IMR-90 (cell line): ENCODE data around the gene THSD1. TPM values are rescaled to one million over a fixed set of nuclear protein-coding genes. Genes with fewer than 3 reads are reported as not detected.
"Not testable (repeated sequence)": the region's sequence is repeated elsewhere in the genome, so short reads cannot be mapped to it uniquely, and the experiment has no call there.

Experiments
- ATAC-seq: fragments of 200-7000 bp; cut with Tn5 transposase; 2 replicates; pipeline ENCODE4 v1.9.1; 2020; ENCODE audit warnings: low read depth, mild to moderate bottlenecking, moderate library complexity
- BruUV-seq: library from RNA; stranded (reverse); fragments of 400-500 nt; replicated peaks from 2 replicates; lab custom pipeline; 2021; lab: Mats Ljungman, UMichigan
- CTCF ChIA-PET: fragments of 300-600 bp; formaldehyde crosslinking; extraction: SDS; loops from one replicate; lab custom pipeline; 2021; ENCODE audit warnings: antibody characterized with exemption; lab: Yijun Ruan, JAX
- POLR2A ChIA-PET: fragments of 300-600 bp; sonication (Branson Sonifier 250); formaldehyde crosslinking; loops from one replicate; lab custom pipeline; 2022; ENCODE audit warnings: antibody characterized with exemption; ENCODE audit not compliant: unreplicated experiment; lab: Charles Lee
- DNase-seq: peaks from one replicate; pipeline ENCODE4 v3.0.0; 2013
- H2AFZ ChIP-seq: replicated peaks from 2 replicates; pipeline ENCODE3; 2013; ENCODE audit warnings: low read length, mild to moderate bottlenecking; ENCODE audit not compliant: poor library complexity
- H2AK5ac ChIP-seq: 2 replicates; pipeline ENCODE4 v1.6.1; 2013; ENCODE audit warnings: low read depth, low read length, inconsistent platforms
- H2AK9ac ChIP-seq: replicated peaks from 2 replicates; pipeline ENCODE3; 2013; ENCODE audit warnings: mild to moderate bottlenecking, low read depth, low read length, moderate library complexity; ENCODE audit not compliant: poor library complexity
- H2BK120ac ChIP-seq: 2 replicates; pipeline ENCODE4 v1.6.1; 2013; ENCODE audit warnings: low read depth, low read length, inconsistent platforms
- H2BK15ac ChIP-seq: 3 replicates; pipeline ENCODE4 v1.6.1; 2013; ENCODE audit warnings: low read depth, low read length, inconsistent platforms
- H2BK20ac ChIP-seq: 2 replicates; pipeline ENCODE4 v1.6.1; 2013; ENCODE audit warnings: low read depth, mild to moderate bottlenecking, inconsistent platforms, low read length, moderate library complexity
- H2BK5ac ChIP-seq: 2 replicates; pipeline ENCODE4 v1.6.1; 2013; ENCODE audit warnings: mild to moderate bottlenecking, low read depth, low read length, inconsistent platforms; ENCODE audit not compliant: poor library complexity, severe bottlenecking
- H3K14ac ChIP-seq: replicated peaks from 2 replicates; pipeline ENCODE4 v1.6.1; 2013; ENCODE audit warnings: low read depth, low read length, inconsistent platforms
- H3K18ac ChIP-seq: 2 replicates; pipeline ENCODE4 v1.6.1; 2013; ENCODE audit warnings: low read depth, low read length, control low read depth
- H3K23ac ChIP-seq: 2 replicates; pipeline ENCODE4 v1.6.1; 2013; ENCODE audit warnings: low read depth, low read length, inconsistent platforms
- H3K27ac ChIP-seq: 2 replicates; pipeline ENCODE4 v1.5.1; 2013; ENCODE audit warnings: mild to moderate bottlenecking, control low read depth, low read length; ENCODE audit not compliant: insufficient read depth
- H3K27me3 ChIP-seq: 2 replicates; pipeline ENCODE4 v1.6.1; 2013; ENCODE audit warnings: low read length; ENCODE audit not compliant: control insufficient read depth, insufficient read depth
- H3K36me3 ChIP-seq: 2 replicates; pipeline ENCODE4 v1.6.1; 2013; ENCODE audit warnings: low read length, mixed read lengths; ENCODE audit not compliant: control insufficient read depth, insufficient read depth
- H3K4ac ChIP-seq: 2 replicates; pipeline ENCODE4 v1.6.1; 2013; ENCODE audit warnings: low read depth, low read length, inconsistent platforms
- H3K4me1 ChIP-seq: 2 replicates; pipeline ENCODE4 v1.6.1; 2013; ENCODE audit warnings: low read length, mixed read lengths; ENCODE audit not compliant: control insufficient read depth, insufficient read depth
- H3K4me2 ChIP-seq: 2 replicates; pipeline ENCODE4 v1.6.1; 2013; ENCODE audit warnings: low read depth, mild to moderate bottlenecking, control low read depth, low read length, moderate library complexity
- H3K4me3 ChIP-seq: 2 replicates; pipeline ENCODE4 v1.5.1; 2013; ENCODE audit warnings: low read depth, mild to moderate bottlenecking, control low read depth, low read length, moderate library complexity; ENCODE audit not compliant: insufficient read depth
- H3K56ac ChIP-seq: 2 replicates; pipeline ENCODE4 v1.6.1; 2013; ENCODE audit warnings: low read length, inconsistent platforms; ENCODE audit not compliant: insufficient read depth; ENCODE audit errors: extremely low read depth
- H3K79me1 ChIP-seq, 2 experiments: 2 replicates each; pipeline ENCODE4 v1.6.1; 2013; ENCODE audit warnings: low read length in 2 of 2, inconsistent platforms in 1 of 2, low read depth in 1 of 2
- H3K9ac ChIP-seq: 2 replicates; pipeline ENCODE4 v1.6.1; 2013; ENCODE audit warnings: low read depth, low read length, control low read depth
- H3K9me1 ChIP-seq: 2 replicates; pipeline ENCODE4 v1.6.1; 2013; ENCODE audit warnings: low read length, inconsistent platforms; ENCODE audit not compliant: insufficient read depth
- H3K9me3 ChIP-seq: 2 replicates; pipeline ENCODE4 v1.6.1; 2013; ENCODE audit warnings: low read length; ENCODE audit not compliant: control insufficient read depth, insufficient read depth
- H4K20me1 ChIP-seq: 2 replicates; pipeline ENCODE4 v1.6.1; 2013; ENCODE audit warnings: low read length, inconsistent platforms; ENCODE audit not compliant: insufficient read depth
- H4K5ac ChIP-seq: 2 replicates; pipeline ENCODE4 v1.6.1; 2013; ENCODE audit warnings: mild to moderate bottlenecking, low read depth, low read length, control low read depth
- H4K8ac ChIP-seq, 2 experiments: 2 replicates each; pipeline ENCODE4 v1.6.1; 2013; ENCODE audit warnings: low read depth in 2 of 2, low read length in 2 of 2, control low read depth in 1 of 2, inconsistent platforms in 1 of 2
- H4K91ac ChIP-seq: 2 replicates; pipeline ENCODE4 v1.6.1; 2013; ENCODE audit warnings: low read depth, low read length, inconsistent platforms; ENCODE audit not compliant: insufficient read depth
- CEBPB ChIP-seq: IDR thresholded peaks from 2 replicates; pipeline ENCODE4 v1.6.1; 2012; ENCODE audit warnings: low read depth, low read length, improper control_type of control experiment
- FOS ChIP-seq: fragments of 150-350 bp; IDR thresholded peaks from 2 replicates; pipeline ENCODE4 v1.6.1; 2016; ENCODE audit warnings: low read depth, low read length
- MXI1 ChIP-seq: IDR thresholded peaks from 2 replicates; pipeline ENCODE4 v1.6.1; 2012; ENCODE audit warnings: low read depth, mild to moderate bottlenecking, low read length, moderate library complexity, borderline replicate concordance
- NFE2L2 ChIP-seq: fragments of 150-350 bp; IDR thresholded peaks from 2 replicates; pipeline ENCODE4 v1.6.1; 2016; ENCODE audit warnings: low read depth, mild to moderate bottlenecking, low read length
- WGBS, 2 experiments: methylation state at CpG; one replicate each; pipeline versions ENCODE4 v1.1.5 to v1.1.7; 2013; ENCODE audit warnings: missing lambda C conversion rate in 2 of 2; ENCODE audit not compliant: insufficient read length in 1 of 2; ENCODE audit errors: extremely low coverage in 2 of 2; 5-methylcytosine and 5-hydroxymethylcytosine counted together
- dilution Hi-C: fragments of 300-500 bp; cut with HindIII; formaldehyde crosslinking; loops from one replicate; pipeline ENCODE4 v1.14.3; 2018; ENCODE audit warnings: low sequenced_read_pairs; ENCODE audit not compliant: unreplicated experiment
- in situ Hi-C: fragments of 300-500 bp; cut with MboI; formaldehyde crosslinking; loops from 3 replicates; pipeline ENCODE4 v1.14.3; 2019; ENCODE audit warnings: low sequenced_read_pairs, inconsistent platforms, mixed read lengths
- intact Hi-C: fragments of 100-400 bp; cut with micrococcal nuclease; formaldehyde crosslinking; loops from 2 replicates; pipeline ENCODE4 v1.10.0; 2022
- polyA plus RNA-seq, 3 experiments: library from polyadenylated mRNA; depleted of rRNA; stranded (reverse); fragments of >200 nt; gene quantifications; 2 replicates each; pipeline ENCODE4 v1.2.3, GENCODE V29; 2012; ENCODE audit warnings: low replicate concordance in 1 of 3
- total RNA-seq: library from RNA; depleted of rRNA; stranded (reverse); fragments of >200 nt; gene quantifications from 2 replicates; pipeline ENCODE4 v1.2.3, GENCODE V29; 2012
- TF ChIP-seq, protein P1 (sequence below): fragments of 150-350 bp; IDR thresholded peaks from 2 replicates; pipeline ENCODE4 v1.6.1; 2016; ENCODE audit warnings: low read depth, mild to moderate bottlenecking, low read length, moderate library complexity, borderline replicate concordance

THSD1 gene
- total and polyA plus RNA-seq, 2 of the 4 experiments (the other 2 are of a cell fraction) = 12.1 to 19.0 TPM

DNA sequence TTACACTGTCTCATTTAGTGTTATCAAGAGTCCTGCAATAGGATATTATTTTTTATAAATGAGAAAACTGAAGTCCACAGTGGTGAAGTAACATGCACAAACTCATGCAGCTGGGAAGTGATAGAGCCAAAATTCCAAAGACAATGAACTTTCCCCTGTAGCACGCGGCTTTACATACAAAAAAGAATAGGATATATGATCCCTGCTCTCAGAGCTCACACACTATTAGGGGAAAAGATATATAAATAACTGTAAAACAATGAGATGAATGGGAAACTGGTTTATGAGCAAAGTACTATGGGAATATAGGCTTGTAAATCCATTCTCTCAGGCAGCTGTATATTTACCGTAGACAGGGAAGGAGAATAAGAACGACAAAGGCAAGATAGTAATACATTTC lies 39.7 kb downstream of the THSD1 start:
- Histone ChIP-seq H3K79me1 (no peaks in the 10 kb centered on the region), H3K9ac (no peak overlapping the region), H2AK9ac (no peak overlapping the region), H3K36me3 (no peaks in the 10 kb centered on the region), H3K4me2 (no peak overlapping the region), H3K9me3 (no peaks in the 10 kb centered on the region), H2BK120ac (no peak overlapping the region), H3K27me3 (no peaks in the 10 kb centered on the region), H4K91ac (no peak overlapping the region), H2BK5ac (no peak overlapping the region), H2BK15ac (no peak overlapping the region), H3K14ac (no peak overlapping the region), H2BK20ac (no peak overlapping the region), H3K23ac (no peak overlapping the region), H3K4me1 (no peaks in the 10 kb centered on the region), H3K27ac (no peak overlapping the region), H4K20me1 (no peaks in the 10 kb centered on the region), H3K56ac (no peak overlapping the region), H3K4me3 (no peak overlapping the region), H4K5ac (no peak overlapping the region), H3K9me1 (no peaks in the 10 kb centered on the region), H3K4ac (no peak overlapping the region), H2AFZ (no peak overlapping the region), H3K18ac (no peak overlapping the region), H4K8ac (no peak overlapping the region), H2AK5ac (no peak overlapping the region)
- dilution Hi-C loops = no loop called here
- TF ChIP-seq, protein P1, sequence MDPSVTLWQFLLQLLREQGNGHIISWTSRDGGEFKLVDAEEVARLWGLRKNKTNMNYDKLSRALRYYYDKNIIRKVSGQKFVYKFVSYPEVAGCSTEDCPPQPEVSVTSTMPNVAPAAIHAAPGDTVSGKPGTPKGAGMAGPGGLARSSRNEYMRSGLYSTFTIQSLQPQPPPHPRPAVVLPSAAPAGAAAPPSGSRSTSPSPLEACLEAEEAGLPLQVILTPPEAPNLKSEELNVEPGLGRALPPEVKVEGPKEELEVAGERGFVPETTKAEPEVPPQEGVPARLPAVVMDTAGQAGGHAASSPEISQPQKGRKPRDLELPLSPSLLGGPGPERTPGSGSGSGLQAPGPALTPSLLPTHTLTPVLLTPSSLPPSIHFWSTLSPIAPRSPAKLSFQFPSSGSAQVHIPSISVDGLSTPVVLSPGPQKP = no peak
- TF ChIP-seq FOS = no peak
- TF ChIP-seq NFE2L2 = no peak
- TF ChIP-seq MXI1 = no peak
- no peak for TF ChIP-seq CEBPB
- ChIA-PET CTCF (no interaction called here), POLR2A (no interaction called here)
- WGBS, 2 experiments = no CpG with 5 or more reads among the region's 4 CpGs
- no peak for ATAC-seq
- in situ Hi-C loops = no loop called here
- intact Hi-C loops = no loop called here
- DNase-seq = peak; percentile 46
- BruUV-seq = no TSS peak

DNA sequence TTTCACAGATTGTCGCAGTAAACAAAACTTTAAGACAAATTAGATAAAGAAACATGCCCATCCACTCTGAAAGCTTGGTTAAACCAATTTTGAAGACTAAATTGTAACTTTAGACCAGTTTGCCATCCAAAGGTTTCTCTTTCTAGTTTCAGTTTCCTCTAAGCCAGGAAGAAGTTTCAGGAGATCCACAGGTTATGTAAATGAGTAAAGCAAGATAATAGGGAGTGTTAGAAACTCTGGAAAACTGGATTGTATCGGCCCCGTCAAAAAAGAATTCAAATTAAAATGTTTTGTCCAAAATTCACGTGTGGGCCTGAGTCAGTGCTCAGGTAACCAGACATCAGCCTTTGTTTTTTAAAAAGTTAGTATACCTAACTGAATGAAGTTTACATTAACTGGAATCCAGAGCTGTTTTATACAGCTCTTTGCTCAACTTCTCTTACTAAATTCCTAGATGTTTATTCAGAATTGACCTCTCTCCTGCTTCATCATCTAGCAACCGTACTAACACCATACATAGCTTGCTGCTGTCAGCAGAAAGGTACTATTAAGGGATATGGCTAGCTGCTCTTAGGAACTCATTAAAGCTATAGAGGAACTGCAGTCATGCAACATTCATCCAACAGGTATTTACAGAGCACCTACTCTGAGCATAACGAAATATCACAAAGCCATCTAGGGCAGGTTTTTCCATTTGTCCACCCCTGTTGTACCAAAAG lies 43.6 kb downstream of the THSD1 start:
- H3K36me3 ChIP-seq, H2BK5ac ChIP-seq, H4K91ac ChIP-seq, H2AK5ac ChIP-seq, H3K23ac ChIP-seq, H3K56ac ChIP-seq, H3K79me1 ChIP-seq, H2AK9ac ChIP-seq, H2BK15ac ChIP-seq, H3K9me3 ChIP-seq, H3K4me3 ChIP-seq, dilution Hi-C loops, H2AFZ ChIP-seq, H3K14ac ChIP-seq, H3K4me1 ChIP-seq, H2BK120ac ChIP-seq, H2BK20ac ChIP-seq, H4K5ac ChIP-seq, H3K4ac ChIP-seq, intact Hi-C loops, BruUV-seq, H3K9ac ChIP-seq, H4K20me1 ChIP-seq, POLR2A ChIA-PET, in situ Hi-C loops, CTCF ChIA-PET, H3K9me1 ChIP-seq, H3K4me2 ChIP-seq, H3K27ac ChIP-seq, DNase-seq, H3K27me3 ChIP-seq: not testable (repeated sequence)
- H4K8ac ChIP-seq = 0 out of 4 replicates have a peak overlapping the region, but pooled peaks of 1 of the 2 experiments have one; percentile 4
- peak overlapping the region; percentile 52; the same call in 1 of the 2 replicates for H3K18ac ChIP-seq
- WGBS, 2 experiments = no CpG with 5 or more reads among the region's 6 CpGs
- peak; percentile 92 for ATAC-seq
